ENCODE data around the gene GZMM. TPM values are rescaled to one million over a fixed set of nuclear protein-coding genes. Genes with fewer than 3 reads are reported as not detected.

GZMM gene
- total RNA-seq, 1 experiment from 2014 or later = not detected

DNA sequence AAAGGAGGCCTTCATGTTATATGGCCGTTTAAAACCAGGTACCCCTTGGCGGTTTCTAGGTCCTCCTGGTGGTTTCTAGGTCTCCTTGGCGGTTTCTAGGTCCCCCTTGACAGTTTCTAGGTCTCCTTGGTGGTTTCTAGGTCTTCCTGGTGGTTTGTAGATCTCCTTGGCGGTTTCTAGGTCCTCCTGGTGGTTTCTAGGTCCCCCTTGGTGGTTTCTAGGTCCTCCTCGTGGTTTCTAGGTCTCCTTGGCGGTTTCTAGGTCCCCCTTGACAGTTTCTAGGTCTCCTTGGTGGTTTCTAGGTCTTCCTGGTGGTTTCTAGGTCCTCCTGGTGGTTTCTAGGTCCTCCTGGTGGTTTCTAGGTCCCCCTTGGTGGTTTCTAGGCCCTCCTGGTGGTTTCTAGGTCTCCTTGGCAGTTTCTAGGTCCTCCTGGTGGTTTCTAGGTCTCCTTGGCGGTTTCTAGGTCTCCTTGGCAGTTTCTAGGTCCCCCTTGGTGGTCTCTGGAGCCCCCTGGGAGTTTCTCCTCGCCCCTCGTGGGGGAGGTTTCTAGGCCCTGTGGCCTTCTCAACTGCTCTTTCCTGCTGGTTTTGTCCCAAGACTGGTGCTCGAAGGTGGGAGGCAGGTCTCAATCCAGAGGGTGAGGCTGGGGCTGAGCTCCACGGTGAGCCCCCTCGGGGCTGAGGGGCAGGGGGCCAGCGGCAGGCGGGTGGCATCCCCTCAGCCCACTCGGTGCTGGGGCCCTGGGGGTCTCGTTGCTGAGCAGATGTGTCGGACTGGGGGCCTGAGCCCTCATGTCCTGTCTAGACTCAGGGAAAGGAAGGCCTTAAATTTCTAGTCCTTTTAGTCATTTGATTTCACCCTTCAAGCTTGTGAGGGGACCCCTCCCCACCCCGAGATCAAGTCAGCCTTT lies 53.8 kb downstream of the GZMM start:
- H3K36me3 ChIP-seq (ENCODE audit: low read depth, low read length) = no peaks in the 10 kb centered on the region
- BruUV-seq (replicated peaks) = no TSS peak
- no peaks in the 10 kb centered on the region for H3K79me2 ChIP-seq (ENCODE audit: low read length)
- POLR2A ChIA-PET (ENCODE audit: unreplicated experiment) = no interaction called here
- no peak overlapping the region for H3K27ac ChIP-seq (ENCODE audit: low read length)
- H2AFZ ChIP-seq (ENCODE audit: low read length) = no peak overlapping the region
- no peaks in the 10 kb centered on the region for H3K9me2 ChIP-seq (replicated peaks; ENCODE audit: low read length)
- H3F3A ChIP-seq (ENCODE audit: low read length, unreplicated experiment) = no peaks in the 10 kb centered on the region
- H3K9ac ChIP-seq (ENCODE audit: low read length) = no peak overlapping the region
- DNase-seq = no peak
- no peaks in the 10 kb centered on the region for H4K20me1 ChIP-seq (ENCODE audit: low read length)
- no peak overlapping the region for H3K4me2 ChIP-seq (ENCODE audit: low read length)
- H3K4me3 ChIP-seq (ENCODE audit: low read length) = no peak overlapping the region
- H3K27me3 ChIP-seq (ENCODE audit: low read length) = no peaks in the 10 kb centered on the region
- H3K9me3 ChIP-seq (ENCODE audit: low read length) = no peaks in the 10 kb centered on the region
- intact Hi-C loops (cut with micrococcal nuclease) = no loop called here
- CTCF ChIA-PET = no interaction called here
- TF ChIP-seq EZH2phosphoT487 (IDR thresholded peaks at IDR 0.05; ENCODE audit: borderline replicate concordance, low read length) = no peak
- no peak for TF ChIP-seq CTCF (conservative IDR thresholded peaks at IDR 0.05; ENCODE audit: low read depth, low read length)
- TF ChIP-seq EZH2 (IDR thresholded peaks at IDR 0.05; ENCODE audit: low read length, unreplicated experiment) = no peak
- H3K4me1 ChIP-seq (ENCODE audit: insufficient read depth, low read length) = no peaks in the 10 kb centered on the region
- ATAC-seq = no peak

Other genes with a start within 250 kb of the GZMM start
- gene MIER2, start 199.3 kb upstream of the GZMM start, total RNA-seq (2014; rRNA removed) = not detected in 2 replicates
- 0.29 TPM in 2 replicates for gene C2CD4C, start 134.9 kb upstream of the GZMM start, total RNA-seq (2014; rRNA removed)
- gene SHC2, start 83.0 kb upstream of the GZMM start, total RNA-seq (2014; rRNA removed) = 0.18 TPM in 1 of 2 replicates, not detected in the other
- 0.11 and 0.17 TPM in 2 replicates for gene MADCAM1, start 47.6 kb upstream of the GZMM start, total RNA-seq (2014; rRNA removed)
- gene TPGS1, start 36.6 kb upstream of the GZMM start, total RNA-seq (2014; rRNA removed) = 28.5 and 44.0 TPM in 2 replicates
- 119 and 152 TPM in 2 replicates for gene CDC34, start 12.3 kb upstream of the GZMM start, total RNA-seq (2014; rRNA removed)
- 458 and 514 TPM in 2 replicates for gene BSG, start 28.5 kb downstream of the GZMM start, total RNA-seq (2014; rRNA removed)
- gene HCN2, start 45.8 kb downstream of the GZMM start, total RNA-seq (2014; rRNA removed) = 0.04 and 0.46 TPM in 2 replicates
- gene POLRMT, start 89.5 kb downstream of the GZMM start, total RNA-seq (2014; rRNA removed) = 60.5 and 80.6 TPM in 2 replicates
- 0.81 and 1.3 TPM in 2 replicates for gene FGF22, start 95.8 kb downstream of the GZMM start, total RNA-seq (2014; rRNA removed)
- 86.4 and 89.2 TPM in 2 replicates for gene RNF126, start 119.2 kb downstream of the GZMM start, total RNA-seq (2014; rRNA removed)
- 49.9 and 53.3 TPM in 2 replicates for gene FSTL3, start 132.3 kb downstream of the GZMM start, total RNA-seq (2014; rRNA removed)
- gene PRSS57, start 151.4 kb downstream of the GZMM start, total RNA-seq (2014; rRNA removed) = not detected in 2 replicates
- 10.8 and 13.0 TPM in 2 replicates for gene PALM, start 164.9 kb downstream of the GZMM start, total RNA-seq (2014; rRNA removed)
- gene MISP, start 207.1 kb downstream of the GZMM start, total RNA-seq (2014; rRNA removed) = 115 and 130 TPM in 2 replicates

Measured in PC-3 (cell line).